Inferior parietal cortex (tissue), 1 donor: ENCODE results near the gene DCAKD.
A peak's percentile ranks its signal among the peaks of the same experiment; 100 is the strongest.
"Not testable (repeated sequence)": the region's sequence is repeated elsewhere in the genome, so short reads cannot be mapped to it uniquely, and the experiment has no call there.

ENCODE experiments used
- DNase-seq: peaks from one replicate; pipeline ENCODE4 v3.0.0-alpha.2; 2016; ENCODE audit errors: extremely low spot score

Gene DCAKD

GRCh38 chr17:45067637-45068036 lies 16.2 kb upstream of the DCAKD start:
- DNase-seq: no peak

GRCh38 chr17:45063198-45063597 lies 11.8 kb upstream of the DCAKD start:
- DNase-seq: no peak

DNA sequence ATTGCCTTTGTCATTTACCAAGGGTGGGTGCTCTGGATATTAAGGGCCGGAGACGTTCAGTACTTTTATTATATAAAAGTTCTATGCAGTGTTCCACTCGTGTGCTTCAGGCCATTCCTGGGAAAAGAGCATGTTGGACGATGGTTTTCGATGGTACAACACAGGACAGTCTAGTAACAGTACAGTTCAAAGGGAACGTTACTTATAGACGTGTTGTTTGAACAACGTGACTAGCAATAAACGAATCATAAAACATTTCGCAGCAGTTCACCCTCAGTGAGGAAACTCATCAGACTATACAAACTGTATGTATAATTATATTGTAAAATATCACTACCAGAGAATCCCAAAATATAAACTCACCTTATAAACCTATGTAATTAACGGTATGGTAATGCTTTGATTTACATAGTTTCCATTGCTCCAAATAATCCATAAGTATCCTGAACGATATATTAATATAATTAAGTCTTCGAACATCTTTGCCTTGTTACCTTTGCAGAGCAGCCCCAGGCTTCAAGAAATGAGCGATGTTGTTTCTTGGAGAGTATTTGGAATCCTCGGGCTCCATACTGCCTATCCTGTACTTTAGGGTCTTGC lies 10.3 kb upstream of the DCAKD start:
- DNase-seq: no peak

DNA sequence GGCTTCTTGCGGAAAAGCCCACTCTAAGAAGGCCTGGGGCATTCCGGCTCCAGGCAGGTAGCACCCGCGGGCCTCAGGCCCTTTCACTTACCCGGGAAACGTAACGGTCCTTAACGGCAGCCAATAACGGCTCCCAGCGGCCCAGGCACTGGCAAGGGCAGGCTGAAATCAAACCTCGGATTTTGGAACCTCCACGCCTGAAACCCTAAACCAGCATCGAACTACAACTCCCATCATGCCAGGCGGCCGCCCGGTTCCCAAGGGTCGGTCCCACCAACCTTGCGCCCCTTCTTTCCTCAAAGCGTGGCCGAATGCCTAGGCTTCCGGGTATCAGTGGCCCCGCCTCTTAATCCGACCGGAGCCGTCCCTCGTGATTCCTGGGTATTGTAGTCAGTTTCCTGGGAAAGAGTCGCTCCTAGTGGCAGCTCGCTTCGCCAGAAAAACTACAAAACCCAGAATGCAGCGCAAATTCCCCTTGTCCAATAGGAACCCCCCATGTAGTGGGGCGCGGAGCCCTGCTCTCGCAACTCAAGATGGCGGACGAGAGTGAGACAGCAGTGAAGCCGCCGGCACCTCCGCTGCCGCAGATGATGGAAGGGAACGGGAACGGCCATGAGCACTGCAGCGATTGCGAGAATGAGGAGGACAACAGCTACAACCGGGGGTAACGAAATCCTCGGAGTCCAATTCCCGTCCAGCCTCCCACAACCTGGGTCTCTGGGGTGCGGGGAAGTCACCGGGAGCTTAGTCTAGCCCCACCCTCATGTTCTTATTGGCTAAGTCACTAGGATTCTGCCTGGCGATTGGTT lies 9.6 kb upstream of the DCAKD start, which contains the start of gene NMT1:
NMT1 (plus strand) TSS at position 521 of the 809 bp plus-strand sequence; CDS start at position 534, 13 bp downstream.
- DNase-seq: peak; percentile 100

- no peak for DNase-seq
Measured at GRCh38 chr17:45060382-45060796, 9.0 kb upstream of the DCAKD start.

GRCh38 chr17:45052052-45052772 lies 780 bp upstream of the DCAKD start:
- no peak for DNase-seq

GRCh38 chr17:45051720-45052051 lies 254 bp upstream of the DCAKD start:
- not testable (repeated sequence) for DNase-seq

DNA sequence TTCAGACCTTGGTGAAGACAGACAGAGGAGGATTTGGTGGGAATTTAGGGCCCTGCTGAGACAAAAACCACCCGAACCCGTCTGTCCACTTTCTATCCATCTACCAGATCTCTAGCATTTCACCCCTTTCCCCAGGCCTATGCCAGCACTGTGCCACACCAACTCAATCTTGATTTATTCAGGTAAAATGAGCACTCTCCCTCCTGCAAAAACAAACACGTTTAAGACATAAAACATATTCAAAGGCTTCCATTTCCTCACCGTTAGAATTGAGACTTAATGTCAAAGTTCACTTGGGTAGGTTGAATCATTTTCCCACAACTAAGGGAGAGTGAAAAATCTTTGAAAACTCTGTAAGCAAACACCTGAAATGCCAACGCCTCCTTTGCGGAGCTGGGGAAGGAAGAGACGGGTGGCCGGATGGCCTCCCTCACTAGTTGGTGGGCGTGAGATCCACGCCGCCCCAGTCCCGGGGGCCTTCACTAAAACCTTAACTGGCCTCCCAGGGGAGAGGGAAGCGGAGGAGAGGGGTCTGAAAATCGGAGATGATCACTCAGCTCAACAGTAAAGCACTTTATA lies 862 bp downstream of the DCAKD start:
- DNase-seq: no peak

DNA sequence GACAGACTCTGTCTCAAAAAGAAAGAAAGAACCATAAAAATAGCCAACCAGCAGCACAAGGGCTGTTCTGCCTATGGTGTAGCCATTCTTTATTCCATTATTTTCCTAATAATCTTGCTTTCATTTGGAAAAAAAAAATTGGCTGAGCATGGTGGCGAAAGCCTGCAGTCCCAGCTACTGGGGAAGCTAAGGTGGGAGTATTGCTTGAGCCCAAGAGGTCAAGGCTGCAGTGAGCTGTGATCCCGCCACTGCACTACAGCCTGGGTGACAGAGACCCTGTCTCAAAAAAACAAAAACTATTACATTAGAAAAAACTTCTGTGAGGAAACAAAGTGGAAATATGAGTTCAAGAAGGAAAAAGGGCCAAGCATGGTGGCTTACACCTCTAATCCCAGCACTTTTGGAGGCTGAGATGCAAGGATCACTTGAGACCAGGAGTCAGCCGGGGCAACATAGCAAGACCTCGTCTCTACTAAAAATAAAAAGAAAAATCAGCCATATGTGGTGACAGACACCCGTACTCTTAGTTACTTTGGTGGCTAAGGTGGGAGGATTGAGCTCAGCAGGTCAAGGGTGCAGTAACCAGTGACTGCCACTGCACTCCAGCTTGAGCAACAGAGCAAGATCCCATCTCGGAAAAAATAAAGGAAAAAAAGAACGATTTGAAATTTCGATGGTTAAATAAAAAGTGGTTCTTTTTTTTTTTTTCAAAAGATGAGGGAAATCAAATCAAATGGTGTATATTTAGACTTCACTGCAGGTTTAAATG lies 2.5 kb downstream of the DCAKD start:
- no peak for DNase-seq

GRCh38 chr17:45046537-45047125 lies 4.8 kb downstream of the DCAKD start:
- DNase-seq: no peak

- DNase-seq: no peak
Measured at GRCh38 chr17:45043813-45044540, 7.5 kb downstream of the DCAKD start.

DNA sequence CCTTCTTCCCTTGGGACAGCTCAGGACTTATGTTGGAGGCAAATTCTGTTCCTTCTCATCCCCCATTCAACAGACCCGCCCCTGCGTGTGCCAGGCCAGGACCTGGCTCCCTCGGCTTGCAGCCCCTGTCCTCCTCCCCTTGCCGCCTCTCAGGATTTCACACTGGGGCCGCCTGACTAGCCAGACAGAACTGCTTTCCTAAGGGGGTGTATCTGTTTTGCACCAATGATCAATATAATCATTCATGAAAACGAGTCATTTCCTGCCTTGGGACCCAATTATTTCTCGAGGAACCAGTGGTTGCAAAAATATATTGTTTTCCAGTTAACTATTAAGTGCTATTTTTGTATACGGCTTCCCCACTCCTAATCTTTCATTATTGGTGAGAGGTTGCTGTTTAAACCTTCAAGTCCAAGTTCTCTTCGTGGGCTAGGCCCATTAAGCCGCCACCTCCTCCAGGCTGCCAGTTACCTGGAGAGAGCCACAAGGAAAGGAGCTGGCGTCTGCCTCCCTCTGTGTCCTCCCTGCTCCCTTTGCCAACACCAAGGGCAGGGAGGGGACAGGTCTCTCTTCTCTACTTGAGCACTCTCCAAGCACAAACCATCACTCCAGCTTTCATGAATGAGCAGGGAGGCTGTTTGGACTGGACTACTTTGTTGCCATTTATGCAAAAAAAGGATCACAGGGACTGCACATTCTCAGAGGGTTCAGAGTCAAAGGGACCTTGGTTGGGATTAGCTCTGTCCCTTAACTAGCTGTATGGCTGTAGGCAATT lies 8.9 kb downstream of the DCAKD start:
- DNase-seq: no peak

DNA sequence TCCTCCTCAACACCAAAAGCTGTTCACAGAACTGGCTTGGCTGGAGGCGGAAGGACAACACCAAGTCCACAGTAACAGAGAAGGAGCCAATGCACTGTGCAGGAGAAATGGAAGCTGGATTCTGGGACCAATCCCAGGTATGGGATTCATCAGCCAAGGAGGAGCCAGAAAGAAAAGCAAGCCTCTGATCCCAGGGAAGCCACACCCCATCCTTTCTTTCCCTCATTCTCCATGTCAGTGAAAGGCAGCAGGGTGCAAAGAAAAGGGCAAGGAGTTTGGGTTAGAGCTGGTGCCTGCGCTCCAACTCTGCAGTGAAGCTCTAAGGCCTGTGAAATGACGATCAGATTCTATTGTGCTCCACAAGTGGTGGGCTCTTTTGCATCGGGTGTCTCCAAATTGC lies 11.0 kb downstream of the DCAKD start:
- no peak for DNase-seq

- DNase-seq: no peak
Measured at GRCh38 chr17:45038728-45039634, 12.5 kb downstream of the DCAKD start.

GRCh38 chr17:45036691-45037090 lies 14.7 kb downstream of the DCAKD start:
- DNase-seq: no peak

DNA sequence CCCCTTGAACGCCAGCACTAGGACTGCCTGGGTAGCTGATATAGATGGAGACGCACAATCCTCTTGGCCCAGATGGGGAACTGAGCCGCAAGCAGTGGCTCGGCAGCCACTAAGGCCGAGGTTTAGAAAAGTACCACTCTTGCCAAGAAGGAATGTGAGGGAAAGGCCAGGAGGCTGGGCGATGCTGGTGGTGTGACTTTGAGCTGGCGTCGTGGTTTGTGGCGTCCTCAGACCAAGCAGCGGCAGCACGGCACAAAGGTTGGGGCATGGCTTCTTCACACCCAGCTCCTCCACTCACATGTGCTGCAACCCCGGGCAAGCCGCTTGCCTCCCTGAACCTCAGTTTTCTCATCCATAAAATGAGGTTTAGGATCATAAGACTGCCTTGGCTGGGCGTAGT lies 15.6 kb downstream of the DCAKD start:
- DNase-seq: no peak

DNA sequence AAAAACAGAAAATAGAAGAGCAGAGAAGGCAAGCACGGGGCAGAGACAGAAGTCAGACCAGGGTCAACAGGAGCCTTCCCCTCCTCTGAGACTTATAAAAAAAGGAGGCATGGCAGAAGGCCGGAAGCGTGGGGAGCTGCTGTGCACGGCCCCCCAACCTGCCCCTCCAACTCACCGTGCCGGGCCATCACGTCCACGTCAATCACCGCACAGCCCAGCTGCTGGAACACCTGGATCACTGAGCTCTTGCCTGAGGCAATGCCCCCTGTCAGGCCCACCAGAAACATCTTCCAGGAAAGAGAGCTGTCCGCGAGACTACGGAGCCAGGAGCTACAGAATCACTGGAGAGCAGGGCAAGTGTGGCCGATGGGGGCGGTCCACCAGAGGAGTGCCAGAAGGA lies 16.8 kb downstream of the DCAKD start:
- DNase-seq: no peak

DNA sequence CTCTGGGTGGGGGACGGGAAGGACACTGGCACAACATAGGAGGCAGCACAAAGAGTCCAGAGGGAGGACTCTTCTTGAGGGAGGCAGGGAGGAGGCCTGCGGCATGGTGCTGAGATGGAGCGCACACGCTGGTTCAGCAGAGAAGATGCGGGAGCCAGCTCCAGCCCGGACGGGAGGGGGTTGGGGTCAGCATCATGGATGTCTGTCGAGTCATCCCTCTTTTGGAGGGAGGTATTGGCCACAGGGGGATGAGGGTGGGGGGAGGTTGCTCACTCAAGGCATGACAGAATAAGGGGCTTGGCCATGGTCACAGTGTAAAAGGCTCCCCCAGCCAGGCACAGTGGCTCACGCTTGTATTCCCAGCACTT lies 19.3 kb downstream of the DCAKD start:
- no peak for DNase-seq
